NCI-H748 treated with DMSO at 0.1 percent for 48 hours (cell line): ENCODE results near the gene SYCN.

Source experiments
- DNase-seq: peaks from one replicate; lab custom pipeline; 2025; lab: John Stamatoyannopoulos, UW

Gene SYCN

GRCh38 chr19:39171479-39172465, 32.3 kb downstream of the SYCN start:
- DNase-seq: no peak

GRCh38 chr19:39170386-39171231, 33.5 kb downstream of the SYCN start:
- DNase-seq: no peak

GRCh38 chr19:39169143-39169810, 34.8 kb downstream of the SYCN start:
- DNase-seq: no peak

GRCh38 chr19:39168258-39169142, 35.6 kb downstream of the SYCN start:
- no peak for DNase-seq

GRCh38 chr19:39167461-39168257, 36.4 kb downstream of the SYCN start:
- DNase-seq: no peak

GRCh38 chr19:39166571-39167391, 37.3 kb downstream of the SYCN start:
- DNase-seq: no peak

GRCh38 chr19:39165857-39166256, 38.2 kb downstream of the SYCN start:
- no peak for DNase-seq

GRCh38 chr19:39164289-39164688, 39.8 kb downstream of the SYCN start:
- no peak for DNase-seq

- no peak for DNase-seq
Measured at GRCh38 chr19:39163621-39164020, 40.4 kb downstream of the SYCN start.

GRCh38 chr19:39162441-39163043, 41.5 kb downstream of the SYCN start:
- no peak for DNase-seq

GRCh38 chr19:39160889-39161672, 43.0 kb downstream of the SYCN start:
- no peak for DNase-seq

GRCh38 chr19:39160523-39160861, 43.6 kb downstream of the SYCN start:
- DNase-seq: no peak

- DNase-seq: no peak
Measured at GRCh38 chr19:39158646-39159260, 45.3 kb downstream of the SYCN start.

GRCh38 chr19:39157997-39158389, 46.1 kb downstream of the SYCN start:
- no peak for DNase-seq

- DNase-seq: no peak
Measured at GRCh38 chr19:39157275-39157996, 46.6 kb downstream of the SYCN start.

- DNase-seq: no peak
Measured at GRCh38 chr19:39156326-39157230, 47.5 kb downstream of the SYCN start.
